Raji (cell line): ENCODE results near the gene NAPA.

Experiments used
- POLR2A ChIP-seq: IDR thresholded peaks from 2 replicates; pipeline ENCODE4 v1.6.1; 2011; ENCODE audit warnings: low read depth, low read length, control low read depth; ENCODE audit not compliant: insufficient read depth

The NAPA gene

DNA sequence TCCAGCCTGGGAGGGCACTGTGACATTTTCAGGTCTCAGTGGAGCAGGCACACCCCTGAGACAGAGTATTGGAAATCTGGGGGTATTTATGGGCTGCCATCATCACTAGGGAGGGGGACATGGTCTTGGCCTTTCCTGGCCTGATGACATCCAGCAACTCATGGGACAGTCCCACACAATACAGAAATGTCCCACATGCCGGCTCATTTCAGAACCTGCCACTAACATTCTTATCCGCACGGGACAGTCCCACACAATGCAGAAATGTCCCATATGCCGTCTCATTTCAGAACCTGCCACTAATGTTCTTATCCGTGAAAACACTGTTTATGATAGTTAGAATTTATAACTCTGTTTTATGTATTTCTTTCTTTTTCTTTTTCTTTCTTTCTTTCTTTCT, 53.0 kb downstream of the NAPA start:
- TF ChIP-seq POLR2A, result no peak

DNA sequence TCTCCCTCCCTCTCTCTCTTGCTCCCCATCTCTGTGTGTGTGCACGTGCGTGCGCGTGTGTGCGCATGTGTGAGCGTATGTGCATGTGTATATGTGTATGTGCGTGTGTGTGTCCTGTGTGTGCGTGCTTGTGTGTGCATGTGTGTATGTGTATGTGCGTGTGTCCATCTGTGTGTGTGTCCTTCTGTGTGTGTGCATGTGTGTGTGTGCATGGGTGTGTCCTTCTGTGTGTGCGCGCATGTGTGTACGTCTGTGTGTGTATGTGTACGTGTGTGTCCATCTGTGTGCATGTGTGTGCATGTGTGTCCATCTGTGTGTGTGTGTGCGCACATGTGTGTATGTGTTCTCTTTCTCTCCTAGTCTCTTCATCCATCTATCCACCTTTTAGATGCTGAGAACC, 55.4 kb downstream of the NAPA start:
- TF ChIP-seq POLR2A, result no peak

DNA sequence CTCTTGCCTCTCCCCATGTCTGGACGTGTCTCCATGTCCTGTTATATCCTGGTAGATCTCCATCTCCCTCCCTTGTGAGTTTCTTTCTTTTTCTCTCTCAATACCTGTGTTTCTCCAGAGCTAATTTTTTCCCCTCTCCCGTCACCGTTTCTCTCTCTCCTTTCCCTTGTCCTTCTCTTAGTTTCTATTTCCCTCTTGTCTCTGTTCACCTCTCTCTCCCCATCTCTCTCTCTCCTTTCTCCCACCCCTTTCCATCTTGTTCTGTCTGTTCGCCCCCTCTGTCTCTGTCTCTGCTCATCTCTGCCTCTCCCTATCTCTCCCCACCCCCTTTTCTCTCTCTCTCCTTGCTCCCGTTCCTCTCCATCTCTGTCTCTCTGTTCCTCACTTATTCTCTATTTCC, 56.2 kb downstream of the NAPA start:
- TF ChIP-seq POLR2A, result no peak

DNA sequence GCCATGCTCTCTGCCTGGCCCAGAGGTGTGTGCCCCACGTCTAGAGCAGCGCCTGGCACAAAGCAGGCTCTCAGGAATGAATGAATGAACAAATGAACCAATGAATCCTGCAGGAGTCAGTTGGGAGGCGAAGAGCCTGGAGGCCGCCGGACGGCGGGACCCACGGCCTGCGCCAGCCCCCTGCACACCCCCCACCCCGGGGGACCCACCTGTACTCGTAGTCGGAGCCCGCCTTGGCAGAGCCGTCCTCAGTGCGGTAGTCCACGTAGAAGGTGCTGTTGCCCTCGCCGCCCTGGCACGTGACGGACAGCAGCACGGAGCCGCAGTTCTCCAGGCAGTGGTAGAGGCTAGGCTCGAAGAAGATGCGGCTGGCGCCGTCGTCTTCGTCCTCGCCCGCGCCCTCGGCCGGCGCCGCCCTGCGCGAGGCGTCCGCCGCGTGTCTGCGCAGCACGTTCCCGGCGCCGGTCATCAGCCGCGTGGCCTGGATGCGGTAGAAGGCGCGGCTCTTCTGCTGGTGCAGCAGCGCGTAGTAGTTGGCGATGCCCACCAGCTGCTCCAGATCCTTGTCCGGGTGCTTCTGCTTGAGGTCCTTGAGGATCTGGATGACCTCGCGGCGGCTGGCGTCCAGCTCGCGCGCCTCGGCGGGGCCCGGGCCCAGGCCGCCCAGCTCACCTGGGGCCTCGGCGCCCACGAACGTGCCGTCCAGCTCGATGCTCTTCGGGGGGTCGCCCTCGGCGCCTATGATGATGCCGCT, 58.0 kb downstream of the NAPA start:
- TF ChIP-seq POLR2A, result no peak

DNA sequence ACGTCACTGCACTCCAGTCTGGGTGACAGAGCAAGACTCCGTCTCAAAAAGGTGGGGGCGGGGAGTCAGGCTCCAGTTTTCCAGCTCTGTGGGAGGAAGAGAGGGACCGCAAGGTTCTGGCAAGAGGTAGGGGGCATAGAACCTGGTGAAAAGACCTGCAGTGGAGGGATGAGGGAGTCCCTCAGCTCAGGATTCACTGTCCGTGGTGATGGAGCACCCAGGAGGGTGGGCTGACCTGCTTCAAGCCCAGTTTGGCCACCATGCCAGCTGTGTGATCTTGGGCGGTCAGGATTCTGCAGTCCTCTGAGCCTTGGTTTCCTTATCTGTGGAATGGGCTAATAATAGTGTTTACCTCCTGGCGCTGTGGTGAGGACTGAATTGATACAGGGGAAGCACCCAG, 64.4 kb downstream of the NAPA start:
- no peak for TF ChIP-seq POLR2A

DNA sequence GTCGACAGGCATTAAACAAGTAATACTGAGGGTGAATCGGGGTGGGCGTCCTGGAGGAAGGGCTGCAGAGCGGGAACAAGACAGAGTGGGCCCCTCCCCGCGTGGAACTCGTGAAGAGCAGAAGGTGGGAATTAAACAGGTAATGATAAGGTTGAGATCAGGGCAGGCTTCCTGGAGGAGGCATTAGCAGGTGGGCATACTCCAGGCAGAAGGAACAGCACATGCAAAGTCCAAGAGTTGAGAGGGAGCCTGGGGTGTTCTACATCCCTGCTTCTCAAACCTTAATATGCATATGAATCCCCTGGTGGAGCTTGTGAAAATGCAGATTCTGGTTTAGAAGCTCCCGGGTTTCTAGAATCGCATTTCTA, 66.5 kb downstream of the NAPA start:
- no peak for TF ChIP-seq POLR2A

DNA sequence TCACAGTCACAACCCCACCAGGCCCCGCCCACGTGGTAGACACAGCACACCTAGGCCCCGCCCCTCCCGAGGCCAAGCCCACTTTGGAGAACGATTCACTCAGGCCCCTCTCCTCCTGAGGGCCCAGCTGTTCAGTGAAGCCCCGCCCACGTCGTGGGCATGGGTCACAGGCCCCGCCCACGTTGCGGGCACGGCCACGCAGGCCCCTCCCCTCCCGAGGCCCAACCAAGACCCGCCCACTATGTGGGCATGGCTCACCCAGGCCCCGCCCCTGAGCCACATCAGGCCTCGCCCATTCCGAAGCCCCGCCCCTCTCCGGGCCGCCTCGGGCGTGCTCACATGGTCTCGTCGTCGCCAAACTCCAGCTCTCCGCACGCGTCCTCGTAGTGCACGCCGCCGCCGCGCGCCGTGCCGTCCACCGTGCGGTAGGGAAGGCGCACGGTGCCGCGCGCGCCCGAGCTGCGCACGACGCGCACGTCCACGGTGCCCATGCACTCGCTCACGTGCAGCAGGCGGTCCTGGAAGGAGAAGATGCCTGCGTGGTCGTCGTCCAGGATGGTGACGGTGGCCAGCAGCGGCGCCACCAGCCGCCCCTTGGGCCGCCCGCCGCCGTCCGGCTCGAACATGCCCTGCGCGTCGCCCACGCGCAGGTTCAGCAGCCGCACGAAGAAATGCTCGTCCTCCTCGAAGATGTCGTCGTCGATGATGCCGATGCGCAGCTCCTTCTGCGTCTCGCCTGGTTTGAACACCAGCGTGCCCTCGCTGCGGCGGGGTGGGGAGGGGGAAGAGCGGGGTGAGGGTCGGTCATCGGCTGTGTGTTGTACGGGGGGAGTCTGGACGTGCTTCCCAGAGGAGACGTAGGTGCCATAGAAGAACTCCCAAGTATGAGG, 67.1 kb downstream of the NAPA start:
- TF ChIP-seq POLR2A, result no peak

DNA sequence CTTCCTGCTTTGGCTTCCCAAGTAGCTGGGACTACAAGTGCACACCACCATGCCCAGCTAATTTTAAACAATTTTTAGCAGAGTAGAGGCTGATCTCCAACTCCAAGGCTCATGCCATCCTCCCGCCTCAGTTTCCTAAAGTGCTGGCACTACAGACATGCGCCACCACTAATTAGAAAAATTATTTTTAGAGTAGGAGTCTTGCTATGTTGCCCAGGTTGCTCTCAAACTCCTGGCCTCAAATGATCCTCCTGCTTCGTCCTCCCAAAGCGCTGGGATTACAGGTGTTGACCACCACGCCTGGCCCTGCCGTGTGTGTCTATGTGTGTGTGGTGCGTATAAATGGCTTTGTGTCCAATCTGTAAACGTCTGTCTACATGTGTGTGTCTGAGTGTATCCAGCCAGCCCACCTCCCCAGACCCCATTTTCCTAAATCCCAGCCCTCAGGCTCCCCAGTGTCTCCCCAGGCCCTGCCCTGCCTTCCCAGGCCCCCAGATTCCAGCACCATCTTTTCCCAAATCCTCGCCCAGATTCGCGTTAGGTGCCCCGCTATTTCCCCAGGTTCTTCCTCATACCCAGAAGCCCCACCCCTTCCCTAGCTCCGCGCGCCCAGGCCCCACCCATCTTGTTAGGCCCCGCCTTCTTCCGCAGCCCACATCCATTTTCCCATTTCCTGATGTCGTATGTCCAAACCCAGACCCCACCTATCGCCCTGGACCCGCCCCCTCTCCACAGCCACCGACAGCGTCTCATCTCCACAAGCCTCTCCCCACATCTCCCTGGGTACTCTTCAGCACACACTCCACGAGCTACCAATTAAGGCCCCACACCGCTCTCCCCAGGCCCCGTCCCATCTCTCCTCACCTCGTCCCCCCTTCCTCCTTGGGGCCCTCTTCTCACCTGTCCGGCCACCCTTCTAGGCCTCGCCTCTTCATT, 68.1 kb downstream of the NAPA start:
- TF ChIP-seq POLR2A, result no peak

DNA sequence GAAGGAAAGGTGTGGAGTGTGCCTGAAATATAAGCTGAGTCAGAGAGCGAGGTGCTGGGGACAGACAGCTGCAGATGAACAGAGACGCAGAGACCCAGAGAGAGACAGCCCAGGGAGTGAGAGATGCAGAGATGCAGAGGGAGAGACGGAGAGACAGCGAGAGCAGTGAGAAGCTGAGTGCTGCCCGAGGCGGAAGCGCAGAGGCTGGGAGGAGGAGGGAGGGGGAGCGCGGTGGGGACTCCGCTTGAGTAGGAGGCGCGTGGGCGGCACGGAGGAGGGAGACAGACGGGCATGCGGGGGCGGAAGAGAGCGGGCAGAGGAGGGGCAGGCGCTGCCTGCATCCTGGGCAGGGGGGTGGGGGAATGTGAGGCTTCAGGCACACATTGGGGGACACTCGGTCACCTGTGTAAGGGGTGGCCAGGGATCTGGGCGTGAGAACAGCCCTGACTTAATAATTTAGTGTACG, 68.9 kb downstream of the NAPA start:
- TF ChIP-seq POLR2A, result no peak

DNA sequence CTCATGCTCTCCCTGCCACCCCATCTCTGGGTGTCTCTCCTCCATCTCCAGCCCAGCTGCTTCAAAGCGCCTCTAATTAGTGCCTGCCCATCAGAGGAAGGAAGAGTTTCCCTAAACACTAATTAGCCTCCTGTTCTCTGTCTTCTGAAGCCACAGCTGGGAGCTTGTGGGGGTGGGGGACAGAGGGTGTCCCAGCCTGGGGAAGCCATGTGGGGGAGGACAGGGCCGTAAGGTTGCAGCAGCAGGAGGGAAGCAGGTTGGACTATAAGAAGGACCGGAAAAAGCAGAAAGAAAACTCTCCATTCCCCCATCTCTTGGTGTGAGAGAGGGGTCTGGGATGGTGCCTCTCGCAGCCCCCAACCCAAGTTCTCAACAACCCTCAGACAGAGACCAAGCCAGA, 69.3 kb downstream of the NAPA start:
- TF ChIP-seq POLR2A, result no peak

DNA sequence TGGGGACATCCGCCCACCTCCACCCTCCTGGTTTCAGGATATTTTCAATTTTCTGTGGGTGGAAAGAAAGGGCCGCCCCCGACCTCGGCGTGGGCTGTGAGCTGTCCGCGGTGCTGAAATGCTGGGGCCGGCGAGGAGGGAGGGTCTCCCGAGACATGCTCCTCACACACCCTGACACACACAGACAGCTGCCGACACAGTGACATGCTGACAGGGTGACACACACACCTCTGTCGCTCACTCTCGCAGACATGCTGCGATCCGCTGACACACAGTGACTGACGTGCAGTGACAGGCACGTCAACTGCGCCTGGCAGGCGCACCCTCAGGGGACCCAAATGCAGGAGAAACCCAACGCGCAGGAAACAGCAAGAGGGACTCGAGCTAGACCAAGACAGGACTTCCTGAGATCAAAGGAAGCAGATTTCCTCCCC, 70.5 kb downstream of the NAPA start:
- TF ChIP-seq POLR2A, result no peak

DNA sequence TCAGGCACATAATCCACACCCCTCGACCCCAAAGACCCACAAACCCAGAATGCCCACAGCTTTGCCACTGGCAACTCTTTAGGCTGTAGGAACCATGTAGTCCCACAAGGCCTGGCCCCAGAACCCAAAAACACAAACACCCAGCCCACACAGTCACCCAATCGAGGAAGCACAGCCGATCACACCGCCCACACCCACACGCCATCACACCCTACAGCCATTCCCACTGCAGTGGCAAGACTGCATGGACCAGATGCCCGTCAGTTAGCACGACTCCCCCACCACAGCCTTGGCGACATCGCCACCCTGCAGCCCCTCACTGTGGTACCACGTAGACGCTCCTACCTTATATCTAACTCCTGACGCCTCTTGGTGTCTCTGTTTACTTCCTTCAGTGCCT, 71.5 kb downstream of the NAPA start:
- no peak for TF ChIP-seq POLR2A

DNA sequence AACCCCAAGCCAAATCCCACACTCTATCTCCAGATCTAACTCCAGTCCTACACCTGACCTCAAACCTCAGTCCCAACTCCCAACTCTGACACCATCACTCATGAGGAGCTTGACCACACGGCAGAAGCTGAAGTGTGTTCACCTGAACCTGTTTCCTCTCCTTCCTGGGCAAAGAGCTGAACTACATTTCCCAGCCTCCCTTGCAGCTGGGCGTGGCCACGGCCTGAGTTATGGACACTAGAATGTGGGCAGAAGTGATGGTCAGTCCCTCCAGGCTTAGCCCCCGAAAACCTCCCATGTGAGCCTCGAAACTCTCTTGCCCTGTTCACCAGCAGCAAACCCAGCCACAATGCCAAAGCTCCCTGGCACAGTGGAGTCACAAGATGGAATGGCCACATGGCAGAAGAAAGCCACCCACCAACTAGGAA, 76.1 kb downstream of the NAPA start:
- no peak for TF ChIP-seq POLR2A
